ENCODE results near the gene CD86. TPM values are rescaled to one million over a fixed set of nuclear protein-coding genes. Genes with fewer than 3 reads are reported as not detected.

Gene CD86
- total and polyA plus RNA-seq, 2 of the 8 experiments (the other 6 are each of a cell fraction or from before 2014, with no cell fraction given): 0.12 to 0.30 TPM

DNA sequence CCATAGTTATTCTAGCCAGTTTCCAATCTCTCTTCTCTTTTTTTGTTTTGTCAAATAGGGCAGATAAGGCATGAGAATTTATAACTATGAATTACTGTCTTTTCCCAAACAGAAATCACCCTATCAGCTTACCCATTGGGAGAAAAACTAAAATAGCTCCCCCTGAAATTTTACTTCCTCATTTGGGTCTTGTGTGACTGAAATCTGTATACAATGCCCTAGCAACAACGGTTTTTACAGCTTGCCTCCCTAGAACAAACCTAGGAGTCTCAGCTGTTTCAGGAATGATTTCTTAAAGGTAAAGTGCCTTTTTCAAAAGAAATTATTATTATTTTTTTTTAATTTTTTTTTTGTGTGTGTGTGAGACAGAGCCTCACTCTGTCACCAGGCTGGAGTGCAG is 56.8 kb downstream of the CD86 start (continued):
- no peak for TF ChIP-seq PHF8 (conservative IDR thresholded peaks at IDR 0.05; ENCODE audit: low read depth, low read length)
- no peak for TF ChIP-seq CREB1 (IDR thresholded peaks at IDR 0.05)
- no peak for TF ChIP-seq HDAC2 (IDR thresholded peaks at IDR 0.05; ENCODE audit: borderline replicate concordance in 1 of 2, low read depth in 2 of 2, low read length in 2 of 2)
- TF ChIP-seq CBX8 (IDR thresholded peaks at IDR 0.05; ENCODE audit: borderline replicate concordance, low read depth, low read length): no peak
- TF ChIP-seq TCF12 (IDR thresholded peaks at IDR 0.05; ENCODE audit: low read depth, low read length): no peak
- TF ChIP-seq BRCA1 (IDR thresholded peaks at IDR 0.05; ENCODE audit: low read depth, low read length): no peak
- no peak for TF ChIP-seq SAP30 (IDR thresholded peaks at IDR 0.05; ENCODE audit: insufficient read depth, insufficient replicate concordance, low read length)
- TF ChIP-seq RXRA (IDR thresholded peaks at IDR 0.05; ENCODE audit: insufficient read depth, low read depth, low read length): no peak
